Measurements from ENCODE around the gene MIS18BP1.

MIS18BP1 gene

DNA sequence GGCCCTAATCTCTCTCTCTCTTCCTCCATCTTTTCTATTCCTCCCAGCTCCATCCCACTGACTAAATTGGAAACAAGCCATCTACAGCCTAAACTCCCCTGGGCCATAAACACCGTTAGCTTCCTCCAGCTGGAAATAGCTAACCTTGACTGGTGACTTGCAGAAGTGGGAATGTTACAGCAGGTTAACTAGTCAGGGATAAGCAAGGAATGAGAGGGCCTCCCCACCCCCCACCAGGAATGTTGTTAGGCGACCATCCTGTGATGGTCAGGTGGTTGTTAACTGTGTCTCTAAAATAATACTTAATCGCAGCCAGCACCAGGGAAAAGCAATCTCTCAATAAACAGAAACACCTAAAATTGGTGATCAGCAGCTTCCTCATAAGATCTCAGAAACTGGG is 40.8 kb downstream of the MIS18BP1 start:
- no peak overlapping the region for H3K4me3 Mint-ChIP-seq
- H3K36me3 Mint-ChIP-seq (ENCODE audit: low read depth), result peaks cover 51% of the 10 kb centered on the region
- no peaks in the 10 kb centered on the region for H3K27me3 Mint-ChIP-seq

DNA sequence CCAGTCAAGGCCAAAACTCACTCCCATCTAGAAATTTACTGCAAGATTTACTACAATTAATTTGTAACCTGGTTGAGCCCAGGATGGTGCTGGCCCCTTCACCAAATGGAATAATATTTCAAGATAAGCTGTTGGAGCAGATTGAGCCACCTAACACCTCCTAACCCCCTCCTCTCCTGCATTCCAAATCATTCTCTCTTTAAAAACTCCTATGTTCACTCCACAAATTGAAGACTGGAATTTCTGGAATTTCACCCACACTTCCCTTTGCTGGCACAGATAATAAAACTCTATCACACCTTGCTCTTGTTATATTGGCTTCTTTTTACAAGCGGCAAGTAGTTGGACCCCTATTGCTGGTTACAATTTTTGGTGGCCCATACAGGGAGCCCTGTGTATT is 41.7 kb downstream of the MIS18BP1 start:
- Mint-ChIP-seq H3K36me3 (ENCODE audit: low read depth) (peaks cover 51% of the 10 kb centered on the region), H3K27me3 (no peaks in the 10 kb centered on the region), H3K27ac (no peak overlapping the region), H3K4me3 (no peak overlapping the region), H3K4me1 (no peaks in the 10 kb centered on the region), H3K9me3 (no peaks in the 10 kb centered on the region)
- ATAC-seq (no peak), DNase-seq (no peak)

More for the DNA sequence above, 40.8 kb downstream of the MIS18BP1 start:
- no peaks in the 10 kb centered on the region for H3K9me3 Mint-ChIP-seq
- ATAC-seq (no peak), DNase-seq (no peak)
- no peak overlapping the region for H3K27ac Mint-ChIP-seq
- H3K4me1 Mint-ChIP-seq, result no peaks in the 10 kb centered on the region

DNA sequence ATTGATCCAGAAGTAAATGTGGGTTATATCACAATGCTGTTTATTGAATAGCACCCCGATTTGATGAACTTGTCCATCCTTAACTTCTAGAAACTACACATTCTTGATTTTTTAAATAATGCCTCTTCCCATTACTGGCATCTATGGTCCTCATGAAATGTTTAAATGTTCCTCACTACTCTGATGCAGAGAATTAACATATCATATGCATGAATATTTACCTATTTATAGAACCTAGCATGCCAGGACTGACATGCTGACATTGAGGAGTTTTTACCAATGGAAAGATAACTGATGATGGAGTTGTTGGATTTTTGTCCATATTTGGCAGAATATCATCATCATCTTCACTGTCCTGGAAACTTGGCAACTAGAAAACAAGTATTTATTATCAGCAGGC is 42.8 kb downstream of the MIS18BP1 start:
- no peaks in the 10 kb centered on the region for H3K4me1 Mint-ChIP-seq
- no peak overlapping the region for H3K27ac Mint-ChIP-seq
- no peak for DNase-seq

DNA sequence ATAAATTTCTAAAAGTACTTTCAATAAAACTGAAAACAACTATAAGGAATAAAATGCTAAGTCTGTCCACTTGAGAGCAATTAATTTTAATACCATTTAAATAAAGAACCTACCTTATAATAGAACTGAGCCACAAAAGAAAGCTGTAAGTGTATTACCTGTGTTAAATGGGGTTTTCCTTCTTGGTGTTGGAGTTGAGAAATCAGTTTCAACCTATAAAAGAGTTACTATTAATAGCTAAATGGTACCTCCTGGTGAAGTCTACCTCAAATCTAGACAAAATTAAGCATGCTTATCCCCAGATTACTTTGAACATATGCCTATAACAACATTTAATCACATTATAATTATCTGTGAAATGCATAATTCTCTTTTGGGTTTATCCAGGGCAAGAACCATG is 48.8 kb downstream of the MIS18BP1 start:
- ATAC-seq, result no peak

More for the DNA sequence above, 42.8 kb downstream of the MIS18BP1 start:
- no peaks in the 10 kb centered on the region for H3K27me3 Mint-ChIP-seq
- H3K36me3 Mint-ChIP-seq (ENCODE audit: low read depth), result peaks cover 57% of the 10 kb centered on the region
- no peak overlapping the region for H3K4me3 Mint-ChIP-seq
- no peak for ATAC-seq
- H3K9me3 Mint-ChIP-seq, result no peaks in the 10 kb centered on the region

DNA sequence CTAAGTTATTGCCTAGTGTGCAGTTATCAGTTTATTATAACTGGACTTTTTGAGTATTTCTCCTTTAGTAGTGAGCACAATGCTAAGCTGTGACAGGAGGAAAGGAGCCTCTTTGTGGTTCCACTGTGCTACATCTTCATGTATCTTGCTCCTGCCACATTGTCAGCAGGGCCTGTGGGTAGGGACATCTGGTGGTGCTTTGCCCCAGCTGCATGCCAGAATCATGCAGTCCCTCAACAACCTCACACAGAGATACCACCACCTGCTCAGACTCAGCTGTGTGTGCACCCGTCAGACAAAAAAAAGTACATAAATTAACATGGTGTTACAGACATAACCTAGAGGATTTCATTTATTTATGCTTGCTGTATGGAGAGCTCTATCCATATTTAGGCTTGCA is 51.1 kb downstream of the MIS18BP1 start:
- DNase-seq, result peak; percentile 4
- Mint-ChIP-seq H3K9me3 (no peaks in the 10 kb centered on the region), H3K4me1 (peaks cover 3% of the 10 kb centered on the region), H3K4me3 (no peak overlapping the region), H3K27ac (no peak overlapping the region), H3K27me3 (no peaks in the 10 kb centered on the region), H3K36me3 (ENCODE audit: low read depth) (peaks cover 34% of the 10 kb centered on the region)
- ATAC-seq, result peak; percentile 75

More for the DNA sequence above, 48.8 kb downstream of the MIS18BP1 start:
- H3K4me1 Mint-ChIP-seq, result peaks cover 3% of the 10 kb centered on the region
- no peak overlapping the region for H3K4me3 Mint-ChIP-seq
- H3K36me3 Mint-ChIP-seq (ENCODE audit: low read depth), result peaks cover 43% of the 10 kb centered on the region
- H3K9me3 Mint-ChIP-seq, result no peaks in the 10 kb centered on the region
- DNase-seq, result no peak
- no peaks in the 10 kb centered on the region for H3K27me3 Mint-ChIP-seq
- no peak overlapping the region for H3K27ac Mint-ChIP-seq

DNA sequence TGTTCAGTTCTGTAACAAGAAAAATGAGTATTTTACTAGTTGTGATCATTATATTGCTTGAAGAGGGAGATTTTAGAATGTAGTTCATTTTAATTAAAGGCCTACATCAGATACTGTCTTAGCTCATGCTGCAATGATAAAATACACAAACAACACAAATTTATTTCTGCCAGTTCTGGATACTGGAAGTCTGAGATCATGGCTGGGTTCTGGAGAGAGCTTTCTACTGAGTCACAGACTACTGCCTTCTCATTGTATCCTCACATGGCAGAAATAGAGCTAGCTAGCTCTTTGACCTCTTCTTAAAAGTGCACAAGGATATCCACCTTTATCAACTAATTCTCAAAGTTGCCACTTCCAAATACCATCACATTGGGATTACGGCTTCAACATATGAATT is 53.8 kb downstream of the MIS18BP1 start:
- no peak overlapping the region for H3K4me3 Mint-ChIP-seq
- H3K36me3 Mint-ChIP-seq (ENCODE audit: low read depth), result peaks cover 27% of the 10 kb centered on the region
- no peak for DNase-seq
- no peaks in the 10 kb centered on the region for H3K27me3 Mint-ChIP-seq
- H3K9me3 Mint-ChIP-seq, result no peaks in the 10 kb centered on the region
- no peak for ATAC-seq
- H3K4me1 Mint-ChIP-seq, result peaks cover 10% of the 10 kb centered on the region
- H3K27ac Mint-ChIP-seq, result no peak overlapping the region

DNA sequence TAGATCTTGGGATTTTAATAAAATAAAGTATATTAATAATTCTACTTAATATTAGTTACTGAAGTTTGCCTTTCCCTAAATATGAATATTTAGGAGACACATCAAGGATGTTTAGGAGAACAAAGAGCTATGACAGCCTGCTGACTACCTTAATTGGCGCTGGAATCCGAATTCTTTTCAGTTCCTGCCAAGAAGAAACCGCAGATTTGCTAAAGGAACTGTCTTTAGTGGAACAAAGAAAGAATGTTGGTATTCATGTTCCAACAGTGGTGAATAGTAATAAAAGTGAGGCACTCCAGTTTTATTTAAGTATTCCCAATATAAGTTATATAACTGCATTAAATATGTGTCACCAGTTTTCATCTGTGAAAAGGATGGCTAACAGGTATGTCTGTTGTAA is 54.5 kb downstream of the MIS18BP1 start:
- H3K9me3 Mint-ChIP-seq, result no peaks in the 10 kb centered on the region
- no peak for ATAC-seq
- H3K27me3 Mint-ChIP-seq, result no peaks in the 10 kb centered on the region
- peaks cover 26% of the 10 kb centered on the region for H3K36me3 Mint-ChIP-seq (ENCODE audit: low read depth)
- H3K4me1 Mint-ChIP-seq, result peaks cover 10% of the 10 kb centered on the region
- no peak overlapping the region for H3K27ac Mint-ChIP-seq
- no peak for DNase-seq
- H3K4me3 Mint-ChIP-seq, result no peak overlapping the region

DNA sequence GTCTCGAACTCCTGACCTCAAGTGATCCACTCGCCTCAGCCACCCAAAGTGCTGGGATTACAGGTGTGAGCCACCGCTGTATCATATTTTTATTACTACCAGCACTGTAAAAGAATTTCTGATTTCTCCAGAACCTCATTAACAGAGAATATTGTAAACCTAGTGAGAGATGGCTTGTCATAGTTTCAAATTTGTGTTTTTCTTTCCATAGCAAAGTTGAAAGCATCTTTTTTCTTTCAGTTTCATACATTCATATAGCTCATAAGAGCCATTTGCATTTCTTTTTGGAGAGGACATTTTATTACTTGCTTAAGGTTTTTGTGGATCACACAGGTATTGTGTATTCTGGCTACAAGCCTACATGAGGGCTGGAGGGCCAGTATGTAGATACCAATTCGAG is 58.0 kb downstream of the MIS18BP1 start:
- Mint-ChIP-seq H3K27ac (no peak overlapping the region), H3K4me3 (no peak overlapping the region), H3K9me3 (no peaks in the 10 kb centered on the region), H3K27me3 (no peaks in the 10 kb centered on the region), H3K4me1 (peaks cover 7% of the 10 kb centered on the region), H3K36me3 (ENCODE audit: low read depth) (peaks cover 13% of the 10 kb centered on the region)
- no peak for ATAC-seq
- no peak for DNase-seq

DNA sequence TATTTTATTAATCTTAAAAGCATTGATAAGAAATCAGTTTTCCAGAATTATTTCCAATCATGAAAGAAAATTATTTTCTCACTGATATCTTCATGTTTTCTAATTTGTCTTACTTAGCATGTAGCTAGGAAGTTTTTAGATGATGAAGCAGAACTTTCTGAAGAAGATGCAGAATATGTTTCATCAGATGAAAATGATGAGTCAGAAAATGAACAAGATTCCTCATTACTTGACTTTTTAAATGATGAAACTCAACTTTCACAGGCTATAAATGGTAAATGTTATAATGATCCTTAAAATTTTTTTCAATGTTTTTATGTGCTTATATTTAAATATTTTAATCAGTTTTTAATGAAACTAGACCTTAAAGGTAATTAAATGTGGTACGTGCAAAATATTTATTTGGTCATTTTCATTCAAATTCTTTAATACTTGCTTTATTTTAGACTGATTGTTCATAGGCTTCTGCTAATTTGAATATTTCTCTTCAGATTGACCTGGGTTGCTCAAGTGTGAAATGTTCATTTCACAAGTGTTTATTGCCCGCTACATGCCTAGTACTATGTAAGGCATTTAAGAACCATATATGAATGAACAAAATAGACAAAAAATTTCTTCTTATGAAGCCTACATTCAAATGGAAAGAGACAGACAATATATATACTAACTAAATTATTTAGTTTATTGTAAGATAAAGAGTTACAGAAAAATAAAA is 67.7 kb downstream of the MIS18BP1 start:
- no peaks in the 10 kb centered on the region for H3K4me1 Mint-ChIP-seq
- H3K9me3 Mint-ChIP-seq, result no peaks in the 10 kb centered on the region
- H3K27ac Mint-ChIP-seq, result no peak overlapping the region
- H3K36me3 Mint-ChIP-seq (ENCODE audit: low read depth), result peaks cover 29% of the 10 kb centered on the region
- DNase-seq (no peak), ATAC-seq (no peak)
- no peak overlapping the region for H3K4me3 Mint-ChIP-seq
- H3K27me3 Mint-ChIP-seq, result no peaks in the 10 kb centered on the region

DNA sequence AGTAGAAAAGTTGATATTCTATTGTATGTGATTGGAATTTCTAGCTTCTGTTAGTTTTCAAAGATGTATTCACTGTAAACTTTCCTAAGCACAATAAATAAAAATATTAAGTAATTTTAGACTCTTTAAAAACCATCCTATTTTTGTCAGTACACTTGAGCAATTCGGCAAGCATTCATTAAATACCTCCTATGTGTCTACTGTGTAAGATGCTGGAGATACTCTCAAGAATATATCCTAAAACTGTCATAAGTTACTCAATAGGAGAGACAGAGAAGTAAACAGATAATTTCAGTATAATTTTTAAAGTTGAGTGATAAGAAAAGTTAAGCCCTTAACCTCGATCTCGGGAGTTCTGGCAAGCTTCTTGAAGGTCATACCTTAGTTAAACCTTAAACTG is 71.2 kb downstream of the MIS18BP1 start:
- no peaks in the 10 kb centered on the region for H3K27me3 Mint-ChIP-seq
- DNase-seq (no peak), ATAC-seq (no peak)
- peaks cover 21% of the 10 kb centered on the region for H3K36me3 Mint-ChIP-seq (ENCODE audit: low read depth)
- H3K4me3 Mint-ChIP-seq, result no peak overlapping the region
- no peaks in the 10 kb centered on the region for H3K4me1 Mint-ChIP-seq
- H3K27ac Mint-ChIP-seq, result no peak overlapping the region
- H3K9me3 Mint-ChIP-seq, result no peaks in the 10 kb centered on the region

DNA sequence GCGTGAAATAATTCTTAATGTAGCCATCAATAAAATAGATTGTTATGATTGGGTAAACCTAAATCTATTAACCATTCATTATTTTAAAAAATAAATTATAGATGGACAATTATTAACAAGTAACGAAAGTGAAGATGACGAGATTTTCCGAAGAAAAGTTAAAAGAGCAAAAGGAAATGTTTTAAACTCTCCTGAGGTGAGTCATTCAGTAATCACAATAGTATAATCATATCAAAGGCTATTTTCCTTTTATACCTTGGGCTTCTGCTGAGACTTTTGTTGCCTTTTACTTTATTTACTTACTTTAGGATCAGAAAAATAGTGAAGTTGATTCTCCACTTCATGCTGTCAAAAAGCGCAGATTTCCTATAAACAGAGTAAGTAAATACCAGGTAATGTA is 71.7 kb downstream of the MIS18BP1 start:
- Mint-ChIP-seq H3K4me1 (no peaks in the 10 kb centered on the region), H3K36me3 (ENCODE audit: low read depth) (peaks cover 18% of the 10 kb centered on the region), H3K27ac (no peak overlapping the region), H3K27me3 (no peaks in the 10 kb centered on the region), H3K9me3 (no peaks in the 10 kb centered on the region), H3K4me3 (no peak overlapping the region)
- no peak for DNase-seq
- no peak for ATAC-seq

DNA sequence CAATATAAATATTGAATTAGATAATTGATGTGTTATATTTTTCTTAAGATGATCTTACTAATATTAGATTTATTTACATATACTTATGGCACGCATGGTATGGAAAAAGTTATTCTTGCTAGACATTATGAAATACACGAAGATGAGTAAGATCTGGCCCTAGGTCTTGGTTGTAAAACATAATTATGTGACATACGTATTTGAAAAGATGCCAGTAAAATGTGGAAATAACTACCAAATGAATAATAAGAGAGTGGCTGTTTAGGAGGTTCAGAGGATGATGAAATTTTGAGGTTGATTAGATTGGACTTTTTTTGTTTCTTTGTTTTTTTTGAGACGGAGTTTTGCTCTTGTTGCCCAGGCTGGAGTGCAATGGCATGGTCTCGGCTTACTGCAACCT is 75.9 kb downstream of the MIS18BP1 start:
- no peaks in the 10 kb centered on the region for H3K9me3 Mint-ChIP-seq
- no peak for ATAC-seq
- H3K36me3 Mint-ChIP-seq (ENCODE audit: low read depth), result peaks cover 20% of the 10 kb centered on the region
- no peak overlapping the region for H3K27ac Mint-ChIP-seq
- no peaks in the 10 kb centered on the region for H3K4me1 Mint-ChIP-seq
- DNase-seq, result no peak
- H3K27me3 Mint-ChIP-seq, result no peaks in the 10 kb centered on the region
- H3K4me3 Mint-ChIP-seq, result no peak overlapping the region

DNA sequence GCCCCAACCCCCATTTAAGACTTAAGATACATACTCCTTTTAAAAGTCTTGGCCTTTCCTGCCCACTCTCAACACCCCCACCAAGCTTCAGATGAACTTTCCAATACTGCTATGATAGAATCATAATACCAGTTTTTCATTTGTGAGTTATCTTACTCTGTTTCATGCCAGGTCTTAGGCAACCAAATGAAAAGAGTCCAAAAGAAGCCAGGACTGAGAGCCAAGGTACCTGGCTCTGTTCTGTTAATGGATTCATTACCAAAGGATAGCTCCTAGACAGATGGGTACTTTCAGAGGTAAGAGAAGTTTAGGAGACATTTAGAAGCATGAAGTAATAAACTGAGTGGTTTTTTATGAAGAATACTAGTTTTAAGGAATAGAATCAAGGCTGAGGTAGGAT is 83.1 kb downstream of the MIS18BP1 start:
- Mint-ChIP-seq H3K4me1 (no peaks in the 10 kb centered on the region), H3K36me3 (ENCODE audit: low read depth) (peaks cover 19% of the 10 kb centered on the region), H3K27me3 (no peaks in the 10 kb centered on the region), H3K4me3 (no peak overlapping the region), H3K27ac (no peak overlapping the region), H3K9me3 (no peaks in the 10 kb centered on the region)
- DNase-seq (no peak), ATAC-seq (no peak)

DNA sequence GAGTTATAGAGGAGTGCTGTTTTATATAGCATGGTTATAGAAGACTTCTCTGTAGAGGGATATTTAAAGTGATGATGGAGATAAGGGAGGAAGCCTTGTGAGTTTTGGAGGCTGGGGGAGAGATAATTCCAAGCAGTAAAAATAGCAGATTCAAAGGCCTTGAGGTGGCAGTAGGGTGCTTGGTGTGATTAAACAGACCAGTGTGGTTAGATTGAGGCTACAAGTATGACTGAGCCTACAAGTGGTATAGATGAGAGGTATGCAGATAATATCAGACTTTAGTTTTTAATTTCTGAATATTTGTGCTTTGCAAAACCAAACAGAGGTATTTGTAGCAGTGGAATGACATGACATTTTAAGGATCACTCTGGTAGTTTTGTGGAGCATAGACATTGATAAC is 96.9 kb downstream of the MIS18BP1 start:
- Mint-ChIP-seq H3K36me3 (ENCODE audit: low read depth) (peaks cover 8% of the 10 kb centered on the region), H3K27me3 (no peaks in the 10 kb centered on the region), H3K27ac (no peak overlapping the region), H3K4me3 (no peak overlapping the region), H3K9me3 (no peaks in the 10 kb centered on the region), H3K4me1 (peaks cover 3% of the 10 kb centered on the region)
- ATAC-seq (peak; percentile 87), DNase-seq (no peak)

All from activated naive CD8-positive, alpha-beta T cell treated with anti-CD3 and anti-CD28 coated beads, Interleukin-2, amount 50 U/mL, for 24 hours (primary cell).